NOMO-1 (cell line): ENCODE measurements around the gene SLC5A2.
"Not testable (repeated sequence)": the region's sequence is repeated elsewhere in the genome, so short reads cannot be mapped to it uniquely, and the experiment has no call there.

Experiments
- DNase-seq, 2 experiments: peaks; one replicate each; lab custom pipeline; 2025; ENCODE audit not compliant: unreplicated experiment in 2 of 2; lab: John Stamatoyannopoulos, UW

The SLC5A2 gene

GRCh38 chr16:31523768-31524167, 40.8 kb downstream of the SLC5A2 start:
- DNase-seq = not testable (repeated sequence)

- no peak for DNase-seq
These were observed 42.2 kb downstream of the SLC5A2 start for GRCh38 chr16:31525113-31525512.

DNA sequence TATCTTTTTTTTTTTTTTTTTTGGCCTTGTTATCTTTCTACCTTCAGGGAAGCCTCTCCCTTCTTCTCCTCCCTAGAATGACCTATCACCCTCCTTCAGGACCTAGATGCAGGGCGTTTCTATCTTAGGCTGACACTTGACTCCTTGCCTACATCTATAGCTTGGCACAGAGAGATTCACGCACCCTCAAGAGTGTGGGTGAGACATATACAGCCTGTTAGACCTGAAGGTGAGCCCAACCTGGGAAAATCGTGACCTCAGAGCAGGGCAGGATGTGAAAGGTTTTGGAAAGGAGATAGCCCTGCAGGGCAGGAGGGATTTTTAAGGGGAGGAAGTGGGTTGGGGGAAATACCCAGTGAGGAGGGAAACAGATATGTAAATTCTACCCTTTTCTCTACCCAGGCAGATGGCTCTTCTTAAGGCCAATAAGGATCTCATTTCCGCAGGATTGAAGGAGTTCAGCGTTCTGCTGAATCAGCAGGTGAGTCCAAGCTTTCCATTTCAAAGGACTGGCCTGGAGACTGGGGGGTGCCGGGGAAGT, 44.9 kb downstream of the SLC5A2 start, which contains the start of gene AHSP:
AHSP (plus strand) TSS at position 167 of the 541 bp plus-strand sequence; CDS start at position 407, 240 bp downstream.
- DNase-seq = no peak

- DNase-seq = no peak
These were observed 45.7 kb downstream of the SLC5A2 start for GRCh38 chr16:31528523-31529107.

DNA sequence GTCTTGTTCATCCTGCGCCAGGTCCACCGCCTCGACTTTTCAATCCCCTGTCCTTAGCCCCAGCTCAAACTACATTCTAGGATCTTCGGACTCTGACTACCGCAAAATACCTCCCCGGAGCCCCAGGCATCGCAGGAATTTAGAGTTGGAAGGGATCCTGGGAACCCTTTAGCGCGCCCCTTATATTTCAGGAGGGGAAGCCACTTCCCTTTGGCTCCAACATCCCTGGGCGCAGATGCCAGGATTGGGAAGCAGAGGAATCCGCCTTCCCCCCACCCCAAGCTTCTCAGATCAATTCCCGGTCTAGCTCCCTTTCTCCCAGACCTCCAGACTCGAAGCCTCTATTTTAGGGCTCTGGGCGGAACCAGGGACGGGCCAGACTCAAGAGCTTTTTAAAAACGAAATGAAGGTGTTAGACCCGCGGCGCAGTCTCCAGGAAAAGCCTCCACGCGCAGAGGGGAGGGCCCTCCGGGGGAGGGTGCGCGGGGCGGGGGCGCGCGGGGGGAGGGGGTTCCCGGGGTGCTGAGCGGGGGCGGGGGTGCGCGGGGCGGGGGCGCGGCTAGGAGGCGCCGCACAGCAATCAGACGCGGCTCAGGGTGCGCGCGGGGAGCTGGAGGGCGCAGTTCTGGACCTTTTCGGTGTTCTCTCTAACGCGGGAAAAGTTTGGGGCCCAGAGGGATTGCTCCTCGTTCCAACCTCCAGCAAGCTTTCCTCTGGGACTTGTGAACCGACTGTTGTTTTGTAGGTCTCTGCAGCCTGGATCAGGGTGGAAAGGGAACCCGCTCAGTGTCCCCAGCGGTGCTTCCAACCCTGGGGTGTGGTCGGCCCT, 46.4 kb downstream of the SLC5A2 start:
- DNase-seq = no peak

- DNase-seq = no peak
These were observed 47.0 kb downstream of the SLC5A2 start for GRCh38 chr16:31529937-31530312.

DNA sequence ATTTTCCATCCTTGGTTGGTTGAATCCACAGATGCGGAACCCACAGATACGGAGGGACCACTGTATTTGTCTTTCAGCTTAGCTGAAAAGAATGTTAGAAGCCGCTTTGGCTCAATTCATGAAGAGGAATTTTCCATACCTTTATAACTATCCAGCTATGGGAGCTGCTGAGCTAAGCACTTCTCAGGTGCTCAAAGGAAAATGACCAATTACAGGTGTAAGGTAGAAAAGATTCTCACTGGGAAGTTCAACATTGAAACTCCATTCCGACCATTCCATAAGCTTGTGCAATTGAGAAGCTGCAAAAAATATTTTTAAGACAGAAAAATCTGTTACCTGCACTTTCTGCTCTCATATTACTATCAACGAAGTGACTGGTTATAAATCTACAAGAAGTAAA, 47.5 kb downstream of the SLC5A2 start:
- no peak for DNase-seq

DNA sequence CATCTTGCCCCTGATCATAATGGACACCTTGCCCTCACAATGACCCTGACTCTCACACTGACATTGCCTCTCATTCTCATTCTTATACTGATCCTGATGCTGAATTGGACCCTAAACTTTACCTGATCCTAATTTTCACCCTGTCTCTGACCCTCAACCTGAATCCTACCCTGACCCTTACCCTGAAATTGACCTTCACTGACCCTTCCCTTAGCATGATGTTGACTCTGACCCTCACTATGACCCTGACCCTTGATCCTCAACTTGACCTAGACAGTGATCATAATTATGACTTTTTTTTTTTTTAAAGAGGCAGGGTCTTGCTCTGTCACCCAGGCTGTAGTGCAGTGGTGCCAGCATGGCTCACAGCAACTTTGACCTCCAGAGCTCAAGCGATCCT, 48.2 kb downstream of the SLC5A2 start:
- DNase-seq = no peak

GRCh38 chr16:31532120-31532519, 49.2 kb downstream of the SLC5A2 start:
- DNase-seq = no peak

- no peak for DNase-seq
These were observed 50.0 kb downstream of the SLC5A2 start for GRCh38 chr16:31532896-31533295.

GRCh38 chr16:31535737-31536136, 52.8 kb downstream of the SLC5A2 start:
- DNase-seq = no peak

DNA sequence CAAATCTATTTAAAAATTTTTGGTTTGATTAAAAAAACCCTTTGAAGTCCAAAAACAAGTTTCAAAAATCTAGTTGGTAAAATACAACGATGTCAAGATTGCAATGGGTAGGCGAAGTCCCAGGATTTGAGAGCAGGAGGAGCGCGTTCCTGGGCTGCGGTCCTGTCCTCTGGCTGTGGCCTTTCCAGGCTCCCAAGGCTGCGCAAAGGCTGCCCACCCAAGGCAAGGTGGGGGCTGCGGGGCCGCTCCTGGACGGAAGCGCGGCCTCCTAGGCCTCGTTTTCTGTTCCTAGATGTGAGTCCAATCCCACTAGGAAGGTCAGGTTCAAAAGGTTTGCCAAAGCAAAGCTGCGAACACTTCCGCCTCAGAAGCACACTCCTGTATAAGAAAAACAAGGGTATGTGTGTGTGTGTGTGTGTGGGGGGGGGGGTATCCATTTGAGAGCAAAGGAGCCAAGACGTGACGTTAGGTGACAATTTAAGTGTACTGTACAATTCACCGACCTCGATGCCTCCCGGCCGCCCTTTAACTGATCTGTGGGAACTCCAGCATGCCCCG, 54.0 kb downstream of the SLC5A2 start:
- DNase-seq = no peak

GRCh38 chr16:31537362-31538242, 54.7 kb downstream of the SLC5A2 start:
- no peak for DNase-seq

GRCh38 chr16:31538243-31538598, 55.3 kb downstream of the SLC5A2 start:
- DNase-seq = not testable (repeated sequence)

DNA sequence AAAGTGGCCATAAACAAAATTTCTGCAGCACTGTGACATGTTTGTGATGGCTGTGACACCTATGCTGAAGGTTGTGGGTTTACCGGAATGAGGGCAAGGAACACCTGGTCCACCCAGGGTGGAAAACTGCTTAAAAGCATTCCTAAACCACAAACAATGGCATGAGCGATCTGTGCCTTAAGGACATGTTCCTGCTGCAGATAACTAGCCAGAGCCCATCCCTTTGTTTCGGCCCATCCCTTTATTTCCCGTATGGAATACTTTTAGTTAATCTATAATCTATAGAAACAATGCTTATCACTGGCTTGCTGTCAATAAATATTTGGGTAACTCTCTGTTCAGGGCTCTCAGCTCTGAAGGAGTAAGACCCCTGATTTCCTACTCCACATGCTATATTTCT, 56.8 kb downstream of the SLC5A2 start:
- not testable (repeated sequence) for DNase-seq
